Stimulated activated CD4-positive, alpha-beta T cell treated with anti-CD3 and anti-CD28 coated beads, TNF-alpha, amount 100 ng/mL, for 24 hours (primary cell): ENCODE results near the gene TSG101.
A peak's percentile ranks its signal among the peaks of the same experiment; 100 is the strongest.

ENCODE experiments used
- DNase-seq, 3 experiments: peaks; one replicate each; pipeline ENCODE4 v3.0.0-alpha.2; 2020; ENCODE audit warnings: low read depth in 3 of 3

Gene TSG101, protein sequence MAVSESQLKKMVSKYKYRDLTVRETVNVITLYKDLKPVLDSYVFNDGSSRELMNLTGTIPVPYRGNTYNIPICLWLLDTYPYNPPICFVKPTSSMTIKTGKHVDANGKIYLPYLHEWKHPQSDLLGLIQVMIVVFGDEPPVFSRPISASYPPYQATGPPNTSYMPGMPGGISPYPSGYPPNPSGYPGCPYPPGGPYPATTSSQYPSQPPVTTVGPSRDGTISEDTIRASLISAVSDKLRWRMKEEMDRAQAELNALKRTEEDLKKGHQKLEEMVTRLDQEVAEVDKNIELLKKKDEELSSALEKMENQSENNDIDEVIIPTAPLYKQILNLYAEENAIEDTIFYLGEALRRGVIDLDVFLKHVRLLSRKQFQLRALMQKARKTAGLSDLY

DNA sequence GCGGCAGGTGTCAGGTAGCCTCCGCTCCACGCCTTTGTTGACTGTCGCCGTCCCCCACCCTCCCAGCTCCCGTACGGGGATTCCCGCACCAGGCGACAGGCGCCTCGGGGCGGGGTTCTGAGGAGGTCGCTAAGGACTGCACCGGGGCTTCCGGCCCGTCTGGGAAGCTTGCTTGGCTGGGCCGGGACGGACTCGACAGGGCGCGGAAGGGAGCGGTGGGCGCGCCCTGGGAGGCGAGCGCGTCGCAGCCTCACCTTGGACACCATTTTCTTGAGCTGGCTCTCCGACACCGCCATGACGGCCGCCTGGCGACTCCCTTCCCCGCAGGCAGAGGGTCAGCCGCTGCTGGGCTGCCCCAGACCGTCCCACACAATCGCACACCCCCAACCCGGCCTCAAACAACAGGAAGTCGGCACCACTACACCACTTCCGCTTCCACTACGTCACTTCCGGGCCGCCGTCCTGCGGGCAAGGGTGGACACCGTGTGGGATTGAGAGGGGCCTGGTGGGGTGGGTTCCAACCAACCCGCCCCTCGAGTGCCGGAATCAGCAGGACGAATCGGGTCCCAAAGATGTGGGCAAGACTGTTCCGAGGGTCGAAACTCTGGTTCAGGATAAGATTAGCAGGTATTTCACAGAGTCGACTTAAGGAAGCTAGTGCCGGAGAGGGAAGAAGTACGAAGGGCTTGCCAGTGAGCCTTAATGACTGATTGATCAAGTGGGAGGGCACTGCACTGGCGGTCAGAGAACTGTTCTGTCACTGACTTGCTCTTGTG, at the start of gene TSG101:
TSG101 (minus strand) TSS at position 422 of the 776 bp plus-strand sequence; CDS start at position 296, 126 bp downstream.
- peak; percentile 83 to 93 (median 89) for DNase-seq

DNA sequence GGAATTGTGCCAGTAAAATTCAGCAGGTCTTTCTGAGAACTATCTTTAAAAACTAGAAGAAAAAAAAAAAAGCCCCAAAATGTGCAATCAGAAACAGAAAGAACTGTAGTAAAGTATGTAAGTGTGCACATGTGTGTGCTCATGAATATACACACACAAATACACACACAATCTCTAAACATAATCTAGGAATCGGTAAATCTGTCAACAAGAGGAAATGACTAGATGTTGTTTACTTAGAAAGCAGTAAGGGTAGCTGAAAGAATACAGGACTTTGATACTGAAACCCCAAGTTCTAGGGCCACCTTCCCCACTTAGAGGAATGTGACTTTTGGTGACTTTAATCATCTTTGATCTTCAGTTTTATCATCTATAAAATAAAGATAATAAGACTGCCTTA, 48.6 kb upstream of the TSG101 start:
- DNase-seq, result no peak

DNA sequence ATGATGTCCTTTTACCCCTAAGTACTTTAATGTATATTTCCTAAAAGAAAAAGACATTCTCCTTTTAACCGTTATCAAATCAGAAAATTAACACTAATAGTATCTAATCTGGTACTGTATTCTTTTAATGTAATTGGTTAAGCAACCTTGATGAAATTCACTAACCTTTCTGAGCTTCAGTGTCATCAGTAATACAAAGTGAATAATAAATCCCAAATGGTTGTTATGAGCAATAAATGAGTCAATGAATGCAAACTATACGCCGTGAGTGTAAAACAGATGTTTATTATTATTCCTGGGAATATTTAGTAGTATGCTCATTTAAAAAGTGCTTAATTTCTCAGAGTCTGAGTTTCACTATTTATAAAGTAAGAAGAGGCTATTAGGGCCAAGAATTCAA, 40.3 kb upstream of the TSG101 start:
- no peak for DNase-seq

DNA sequence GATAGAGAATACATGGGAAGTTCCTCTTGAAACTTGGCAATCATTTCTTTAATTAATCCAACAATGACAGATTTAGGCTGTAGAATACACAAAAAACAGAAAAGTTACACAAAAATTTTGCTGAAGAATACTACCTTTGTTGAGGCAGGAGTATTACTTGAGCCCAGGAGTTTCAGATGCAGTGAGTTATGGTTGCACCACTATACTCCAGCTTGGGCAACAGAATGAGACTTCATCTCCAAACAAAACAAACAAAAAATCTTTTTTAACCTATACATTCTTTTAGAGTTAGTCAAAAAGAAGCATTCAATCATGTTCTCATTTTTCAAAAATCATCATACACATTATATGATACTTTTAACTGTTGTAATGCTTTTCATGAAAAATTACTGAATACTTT, 39.7 kb upstream of the TSG101 start:
- no peak for DNase-seq

DNA sequence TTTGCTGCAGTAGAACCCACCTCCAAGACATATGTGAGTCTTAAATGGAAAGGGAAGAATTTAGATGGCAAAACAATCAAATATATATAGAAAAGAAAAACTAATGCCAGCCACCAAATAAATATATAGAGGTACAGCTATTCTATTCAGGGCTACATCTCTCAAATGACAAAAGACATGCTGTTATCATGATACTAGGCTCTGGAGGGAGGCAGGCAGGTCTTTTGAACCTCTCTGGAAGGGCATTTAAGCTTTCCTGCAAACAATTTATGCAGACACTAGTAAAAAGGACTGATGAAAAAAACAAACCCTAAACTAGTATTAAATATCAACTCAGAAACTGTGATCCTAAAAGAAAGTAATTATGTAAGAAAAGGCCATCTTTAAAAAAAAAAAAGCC, 37.4 kb upstream of the TSG101 start:
- DNase-seq, result no peak

DNA sequence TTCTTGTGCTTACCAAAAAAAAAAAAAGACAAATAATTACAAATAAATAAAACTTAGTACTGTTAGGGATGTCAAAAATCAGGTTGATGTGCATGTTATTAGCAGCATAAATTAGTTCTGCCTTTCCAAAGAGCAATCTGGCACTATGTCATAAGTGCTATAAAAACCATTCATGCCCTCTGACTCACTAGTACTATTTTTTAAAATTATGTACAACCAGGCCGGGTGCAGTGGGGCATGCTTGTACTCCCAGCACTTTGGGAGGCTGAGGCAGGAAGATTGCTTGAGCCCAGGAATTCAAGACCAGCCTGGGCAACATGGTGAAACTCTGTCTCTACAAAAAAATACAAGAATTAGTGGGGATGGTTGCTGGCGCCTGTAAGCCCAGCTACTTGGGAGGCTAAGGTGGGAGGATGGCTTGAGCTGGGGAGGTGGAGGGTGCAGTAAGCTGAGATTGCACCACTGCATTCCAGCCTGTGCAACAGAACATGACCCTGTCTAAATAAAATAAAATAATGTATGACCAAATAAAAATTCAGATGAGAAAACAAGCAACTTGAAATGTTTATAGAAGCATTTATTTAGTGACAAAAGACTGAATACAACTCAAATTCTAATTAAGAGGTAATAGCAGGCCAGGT, 36.5 kb upstream of the TSG101 start:
- no peak for DNase-seq

DNA sequence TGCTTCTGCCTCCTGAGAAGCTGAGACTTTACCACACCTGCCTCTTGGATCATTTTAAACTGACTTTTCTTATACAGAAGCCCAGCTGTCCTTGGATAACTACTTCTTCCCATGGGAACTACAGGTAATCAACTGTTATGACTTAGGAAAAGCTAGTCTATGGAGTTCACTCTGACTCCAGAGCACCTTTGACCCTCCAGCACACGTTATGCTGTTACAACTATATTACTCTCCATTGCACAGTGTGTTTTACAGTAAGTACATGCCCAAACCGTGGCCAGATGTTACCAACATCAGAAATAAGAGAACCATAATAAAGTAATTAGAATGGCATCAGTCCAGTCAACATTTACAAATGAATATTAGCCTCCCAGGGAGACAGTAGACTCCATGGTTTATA, 21.3 kb upstream of the TSG101 start:
- no peak for DNase-seq

DNA sequence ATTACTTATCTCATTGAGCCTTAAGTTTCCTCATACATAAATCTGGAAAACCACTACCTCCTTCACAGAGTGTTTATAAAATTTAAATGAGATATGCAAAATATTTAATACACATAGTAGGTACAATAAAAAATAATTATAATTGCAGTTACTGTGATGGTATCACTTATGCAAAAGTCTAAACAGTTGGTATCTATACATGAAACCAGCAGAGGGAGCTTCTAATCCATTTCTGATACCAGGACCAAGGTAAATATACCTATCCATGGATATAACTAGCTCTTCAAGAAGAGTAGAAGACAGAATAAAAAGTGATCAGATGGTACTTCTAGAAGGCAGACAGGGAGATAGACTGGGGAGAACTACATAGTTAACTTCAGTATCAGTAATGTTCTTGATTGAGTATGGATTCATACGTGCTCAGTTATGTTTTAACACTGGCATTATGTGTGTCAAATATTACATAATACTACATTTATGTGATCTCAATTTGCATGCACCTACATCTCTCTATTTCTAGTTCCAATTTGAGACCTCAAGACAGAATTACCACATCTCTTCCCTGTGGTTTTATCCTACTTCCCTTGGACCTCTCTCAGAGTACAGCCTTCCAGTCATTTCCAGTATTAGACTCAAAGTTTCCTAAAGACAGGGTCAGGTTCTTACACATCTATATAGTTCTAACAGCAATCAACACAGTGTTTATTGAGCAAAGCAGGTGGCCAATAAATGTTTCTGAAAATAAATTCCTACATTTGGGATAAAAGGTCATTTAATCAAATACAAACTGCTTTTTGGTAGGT, 13.7 kb upstream of the TSG101 start:
- DNase-seq, result no peak

DNA sequence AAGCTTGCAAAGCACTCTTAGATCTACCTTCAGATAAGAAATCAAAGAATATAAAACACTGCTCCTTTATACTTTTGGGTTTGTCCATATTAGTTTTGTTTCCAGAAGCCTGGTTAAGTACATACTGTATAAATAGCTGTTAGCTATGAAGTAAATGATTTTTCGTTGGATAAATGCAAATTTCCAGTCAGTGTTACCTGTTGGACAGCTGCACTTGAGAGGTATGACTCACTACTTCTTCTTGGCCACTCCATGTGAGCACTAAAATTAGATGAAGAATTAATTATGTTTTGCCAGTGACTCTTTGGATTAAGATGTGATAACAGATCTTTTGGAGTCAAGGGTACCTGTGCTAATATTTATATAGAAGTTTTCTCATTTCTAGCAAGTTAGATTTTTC, 9.5 kb upstream of the TSG101 start:
- DNase-seq, result no peak

DNA sequence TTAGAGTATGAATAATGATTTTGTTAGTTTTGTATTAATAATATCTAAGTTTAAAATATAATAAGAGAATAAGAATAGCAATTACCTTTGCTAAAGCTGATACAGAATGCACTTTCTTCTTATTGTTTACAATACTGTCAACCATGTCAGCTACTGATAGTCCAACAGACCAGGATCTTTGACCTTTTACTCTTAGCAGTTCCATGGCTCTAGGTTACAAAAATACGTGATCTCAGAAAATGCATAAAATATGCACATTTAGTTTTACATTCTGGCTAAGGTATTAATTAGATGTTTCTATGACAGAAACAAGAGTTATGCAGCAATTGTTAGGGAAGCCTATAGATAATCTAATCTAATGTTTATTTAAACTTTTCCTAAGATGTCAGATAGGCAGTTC, 7.5 kb upstream of the TSG101 start:
- no peak for DNase-seq

DNA sequence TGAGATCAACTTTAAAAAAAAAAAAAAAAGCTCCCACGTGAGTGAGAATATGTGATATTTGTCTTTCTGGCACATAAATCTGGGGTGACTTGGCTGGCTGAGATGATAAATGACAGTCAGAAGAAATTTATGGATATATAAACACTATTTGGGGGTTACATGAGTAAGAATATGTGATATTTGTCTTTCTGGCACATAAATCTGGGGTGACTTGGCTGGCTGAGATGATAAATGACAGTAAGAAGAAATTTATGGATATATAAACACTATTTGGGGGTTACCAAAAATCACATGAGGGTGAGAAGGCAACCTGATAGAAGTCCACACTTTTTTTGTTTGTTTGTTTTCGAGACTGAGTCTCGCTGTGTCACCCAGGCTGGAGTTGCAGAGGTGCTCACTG, 6.6 kb upstream of the TSG101 start:
- no peak for DNase-seq

DNA sequence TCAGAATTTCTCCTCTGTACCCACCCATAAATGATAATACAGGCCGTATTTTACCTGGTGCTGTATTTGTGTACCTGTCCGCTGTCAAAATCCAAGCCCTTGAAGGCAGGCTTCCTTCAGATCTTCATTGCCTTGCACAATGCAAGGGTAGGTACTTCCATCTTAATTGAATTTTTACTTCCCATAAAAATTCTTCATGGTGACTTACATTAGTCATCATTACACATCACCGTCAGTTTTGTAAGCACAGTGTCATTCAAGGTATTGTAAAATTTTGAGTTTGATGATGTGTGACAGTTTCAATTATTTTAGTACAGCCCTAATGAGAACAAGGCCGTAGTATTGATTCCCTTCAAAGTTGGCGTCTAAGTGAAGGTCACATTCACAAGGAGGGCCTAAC, 770 bp upstream of the TSG101 start:
- no peak for DNase-seq

DNA sequence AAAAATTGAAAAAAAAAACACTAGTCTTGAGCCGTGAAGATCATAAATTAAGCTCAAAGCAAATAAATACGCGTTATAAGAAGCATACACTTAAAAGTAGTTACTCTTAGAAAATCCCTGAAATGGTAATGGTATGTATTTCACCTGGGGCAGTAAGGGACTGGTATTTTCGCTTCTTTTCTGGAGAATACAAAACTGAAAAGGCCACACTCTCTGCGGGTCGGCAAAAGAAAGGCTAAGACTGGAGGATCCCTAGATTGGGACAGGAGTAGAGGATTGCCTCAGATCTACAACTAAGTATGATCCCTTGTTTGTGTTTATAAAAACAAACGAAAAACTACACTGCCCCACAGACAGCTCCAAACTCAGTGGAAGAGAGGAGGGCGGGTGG, 617 bp downstream of the TSG101 start:
- no peak for DNase-seq

DNA sequence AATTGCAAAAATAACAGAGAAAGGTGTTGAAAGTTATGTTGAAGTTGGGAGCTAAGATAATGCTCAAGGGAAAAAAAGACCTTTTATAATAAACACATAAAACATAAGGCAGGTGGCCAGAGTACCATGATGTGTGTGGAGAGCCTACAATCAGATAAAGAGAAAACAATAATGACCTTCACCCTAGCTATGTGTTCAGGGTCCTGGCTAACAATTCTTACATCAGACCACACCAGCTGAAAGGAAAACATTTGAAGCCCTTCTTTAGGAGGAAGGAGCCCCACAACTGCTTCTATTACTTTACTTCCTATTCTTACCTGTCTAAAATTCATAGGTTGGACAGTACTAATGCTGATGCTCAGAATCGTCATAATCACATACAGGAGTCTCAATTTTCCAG, 2.5 kb downstream of the TSG101 start:
- no peak for DNase-seq

DNA sequence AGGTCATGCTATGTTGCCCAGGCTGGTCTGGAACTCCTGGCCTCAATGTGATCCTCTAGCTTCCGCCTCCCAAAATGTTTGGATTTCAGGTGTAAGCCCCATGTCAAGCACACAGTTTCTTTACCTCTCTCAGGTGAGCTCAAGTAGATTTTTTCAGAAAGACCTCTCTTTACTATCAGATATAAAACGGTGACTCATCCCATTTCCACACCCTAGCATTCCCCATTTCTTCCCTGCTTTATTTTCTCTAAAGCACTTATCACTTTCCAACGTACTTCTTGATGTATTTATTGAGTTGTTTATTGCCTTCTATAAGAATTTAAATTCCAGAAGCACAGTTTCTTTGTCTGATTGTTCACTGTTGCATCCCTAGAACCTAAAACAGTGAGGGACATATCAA, 3.7 kb downstream of the TSG101 start:
- no peak for DNase-seq

DNA sequence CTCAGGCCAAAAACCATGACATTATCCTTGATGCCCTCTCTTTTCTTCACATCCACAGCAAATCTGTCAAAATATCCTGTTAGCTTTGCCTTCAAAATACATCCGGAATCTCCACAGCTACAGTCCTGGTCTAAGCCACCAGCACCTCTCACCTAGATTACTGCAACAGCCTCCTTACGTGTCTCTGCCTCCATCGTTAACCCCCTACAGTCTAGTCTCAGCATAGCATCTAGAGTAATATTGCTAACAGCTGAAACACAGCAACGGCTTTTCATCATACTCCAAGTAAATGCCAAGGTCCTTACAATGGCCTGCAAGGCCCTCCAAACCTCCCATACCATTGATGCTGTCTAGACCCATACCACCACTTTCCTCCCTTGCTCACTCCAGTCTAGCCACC, 4.4 kb downstream of the TSG101 start:
- DNase-seq, result no peak

DNA sequence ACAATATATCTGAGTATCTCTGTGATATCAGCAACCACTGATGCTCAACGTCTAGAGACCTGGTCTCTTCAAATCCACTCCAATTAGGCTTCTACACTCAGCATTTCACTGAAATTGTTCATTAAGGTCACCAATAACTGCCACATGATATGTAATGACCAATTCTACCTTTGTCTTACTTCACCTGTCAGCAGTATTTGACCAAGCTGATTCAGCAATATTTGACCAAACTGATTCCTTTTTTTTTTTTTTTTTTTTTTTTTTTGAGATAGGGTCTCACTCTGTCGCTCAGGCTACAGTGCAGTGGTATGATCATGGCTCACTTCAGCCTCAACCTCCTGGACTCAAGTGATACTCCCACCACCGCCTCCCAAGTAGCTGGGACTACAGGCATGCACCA, 5.6 kb downstream of the TSG101 start:
- DNase-seq, result no peak

DNA sequence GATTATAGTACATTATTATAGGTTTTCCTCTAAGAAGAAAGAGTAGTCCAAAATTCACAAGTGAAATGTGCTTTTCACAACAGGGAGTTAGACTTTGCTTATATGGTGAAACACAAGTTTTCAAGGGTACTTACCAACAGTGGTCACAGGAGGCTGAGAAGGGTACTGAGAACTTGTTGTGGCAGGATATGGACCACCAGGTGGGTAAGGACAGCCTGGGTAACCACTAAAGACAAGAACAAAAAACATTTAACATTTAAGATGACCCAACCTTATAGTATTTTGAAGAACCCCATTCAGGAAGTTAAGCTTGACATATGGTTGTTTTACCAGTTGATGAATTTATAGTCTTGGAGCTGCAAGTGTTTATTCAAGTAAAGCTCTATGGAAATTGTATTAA, 24.4 kb downstream of the TSG101 start:
- no peak for DNase-seq

DNA sequence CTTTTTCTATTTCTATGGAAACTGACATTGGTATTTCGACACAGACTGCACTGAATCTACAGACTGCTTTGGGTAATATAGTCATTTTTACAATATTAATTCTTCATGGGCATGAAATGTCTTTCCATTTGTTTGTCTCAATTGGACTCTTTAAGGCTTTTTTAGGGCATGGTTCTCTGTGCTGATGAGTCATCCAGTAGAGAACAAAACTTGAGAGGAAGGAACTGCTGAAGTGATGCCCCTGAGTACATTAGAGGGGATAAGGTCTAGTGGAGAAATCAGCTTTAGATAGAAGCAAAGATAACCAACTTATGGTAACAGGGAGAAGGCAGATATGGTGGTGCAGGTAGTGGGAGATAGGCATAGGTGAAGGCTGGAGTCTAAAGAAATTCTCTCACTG, 25.1 kb downstream of the TSG101 start:
- DNase-seq, result no peak

DNA sequence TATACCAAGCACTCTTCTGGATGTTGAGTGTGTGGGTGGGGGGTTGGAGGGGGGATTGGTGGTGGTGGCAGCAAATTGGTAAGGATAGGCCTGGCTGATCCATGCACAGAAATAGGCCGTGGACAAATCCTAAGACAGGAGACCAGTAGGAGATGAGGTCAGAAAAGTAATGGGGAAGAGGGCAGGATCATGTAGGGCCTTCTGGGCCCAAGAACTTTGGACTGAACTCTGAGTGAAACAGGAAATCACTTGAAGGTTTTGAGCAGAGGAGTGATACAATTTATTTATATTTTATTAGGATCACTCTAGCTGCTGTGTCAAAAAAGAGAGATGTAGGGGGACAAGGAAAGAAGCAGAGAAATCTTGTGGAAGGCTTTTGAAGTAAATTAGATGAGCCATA, 28.7 kb downstream of the TSG101 start:
- DNase-seq, result no peak

DNA sequence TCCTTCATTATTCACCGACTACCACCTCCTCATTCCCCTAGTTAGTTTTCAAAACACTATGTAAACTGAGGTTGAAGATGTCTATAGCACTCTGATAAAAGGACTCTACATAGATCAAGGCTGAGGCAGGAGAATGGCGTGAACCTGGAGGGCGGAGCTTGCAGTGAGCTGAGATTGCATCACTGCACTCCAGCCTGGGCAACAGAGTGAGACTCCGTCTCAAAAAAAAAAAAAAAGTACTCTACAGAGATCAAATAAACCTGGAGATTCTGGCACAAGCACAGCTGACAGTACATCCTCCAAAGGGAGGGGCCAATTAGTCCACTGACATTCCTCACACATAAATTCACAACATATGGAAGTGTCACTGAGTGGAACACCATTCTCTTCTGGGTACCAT, 31.0 kb downstream of the TSG101 start:
- DNase-seq, result no peak

DNA sequence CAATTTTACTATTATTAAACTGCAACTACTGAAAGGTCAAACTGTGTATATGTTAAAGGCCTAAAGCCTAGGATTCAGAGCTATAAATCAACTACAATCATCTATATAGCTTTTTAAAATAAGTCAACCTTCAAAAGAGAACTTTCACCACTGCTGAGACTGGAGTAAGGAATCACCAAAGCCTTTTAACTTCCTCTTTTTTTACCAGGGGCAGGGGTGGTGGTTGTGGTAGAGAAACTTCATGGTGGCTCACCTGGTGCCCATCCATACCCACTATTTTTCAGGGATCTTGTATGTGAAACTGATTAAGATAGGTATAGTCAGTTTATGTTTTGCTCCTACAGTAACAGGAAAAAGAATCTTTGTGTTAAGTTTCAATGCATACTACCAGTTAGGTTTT, 31.5 kb downstream of the TSG101 start:
- no peak for DNase-seq
